Endometrial microvascular endothelial cells (primary cell): ENCODE measurements around the gene ZNF91. TPM values are rescaled to one million over a fixed set of nuclear protein-coding genes. Genes with fewer than 3 reads are reported as not detected.
"Not testable (repeated sequence)": the region's sequence is repeated elsewhere in the genome, so short reads cannot be mapped to it uniquely, and the experiment has no call there.

Source experiments
- in situ Hi-C: cut with HindIII; loops from 2 replicates; pipeline ENCODE4 v1.10.0; 2017; ENCODE audit warnings: low sequenced_read_pairs, low pct_unique_long_range_greater_than_20kb; ENCODE audit errors: inconsistent ontology term
- total RNA-seq: library from RNA; depleted of rRNA; stranded (reverse); fragments of >200 nt; gene quantifications from one replicate; pipeline ENCODE4 v1.2.3, GENCODE V29; 2015; ENCODE audit errors: inconsistent ontology term

Gene ZNF91
- total RNA-seq, 1 donor from 2014 or later: 8.9 TPM

DNA sequence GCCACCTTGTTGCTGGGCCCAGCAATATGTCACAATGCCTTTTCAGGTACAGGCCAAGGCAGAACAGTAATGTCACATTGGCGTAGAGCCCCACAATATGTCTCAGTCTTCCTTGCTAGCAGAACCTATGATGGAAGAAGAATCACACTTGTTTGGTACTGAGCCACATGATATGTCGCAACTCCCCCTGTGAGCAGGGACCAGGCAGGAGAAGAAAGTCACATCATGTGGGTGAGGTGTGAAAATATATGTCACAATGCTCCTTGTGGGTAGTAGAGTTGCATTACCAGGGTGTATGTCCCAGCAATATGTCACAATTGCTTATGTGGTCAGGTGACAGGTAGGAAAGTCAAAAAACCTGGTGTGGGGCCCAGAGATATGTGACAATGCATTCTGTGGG is 7.1 kb upstream of the ZNF91 start:
- in situ Hi-C loops: no loop called here

DNA sequence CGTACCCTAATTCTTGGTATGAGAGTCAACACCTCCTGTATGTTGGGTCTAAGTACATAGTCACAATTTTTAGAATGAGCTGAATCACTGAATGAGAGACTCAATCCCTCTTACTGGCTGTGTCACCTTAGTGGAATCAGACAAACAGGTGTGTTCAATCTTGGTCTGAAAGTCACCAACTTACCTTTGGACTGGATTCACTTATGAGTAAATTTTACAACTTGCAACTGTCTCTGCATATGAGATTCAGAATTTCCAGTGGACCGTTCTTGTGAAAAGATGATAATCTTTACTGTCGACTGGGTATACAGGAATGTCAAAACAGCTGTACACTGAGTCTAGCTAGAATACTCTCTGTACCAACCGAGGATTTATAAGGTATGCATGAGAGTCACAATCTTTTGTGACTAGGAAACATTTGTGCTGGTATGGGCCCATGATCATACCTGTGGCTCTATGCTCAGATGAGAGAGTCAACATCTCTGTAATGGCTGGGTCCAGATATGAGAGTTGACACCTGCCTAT is 5.9 kb upstream of the ZNF91 start:
- in situ Hi-C loops: no loop called here

GRCh38 chr19:23399443-23399842 is 4.2 kb upstream of the ZNF91 start:
- in situ Hi-C loops: no loop called here

DNA sequence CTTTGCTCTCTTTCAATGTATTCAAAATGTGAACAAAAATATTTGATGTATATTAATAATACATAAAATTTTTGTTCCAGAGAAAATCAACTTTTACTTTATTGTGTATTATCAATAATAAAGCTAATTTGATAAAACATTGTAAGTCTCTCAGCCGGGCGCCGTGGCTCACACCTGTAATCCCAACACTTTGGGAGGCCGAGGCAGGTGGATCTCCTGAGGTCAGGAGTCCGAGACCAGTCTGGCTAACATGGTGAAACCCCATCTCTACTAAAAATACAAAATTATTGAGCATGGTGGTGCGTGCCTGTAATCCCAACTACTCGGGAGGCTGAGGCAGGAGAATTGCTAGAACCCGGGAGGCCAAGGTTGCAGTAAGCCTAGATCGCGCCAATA is 449 bp upstream of the ZNF91 start:
- in situ Hi-C loops: not testable (repeated sequence)

DNA sequence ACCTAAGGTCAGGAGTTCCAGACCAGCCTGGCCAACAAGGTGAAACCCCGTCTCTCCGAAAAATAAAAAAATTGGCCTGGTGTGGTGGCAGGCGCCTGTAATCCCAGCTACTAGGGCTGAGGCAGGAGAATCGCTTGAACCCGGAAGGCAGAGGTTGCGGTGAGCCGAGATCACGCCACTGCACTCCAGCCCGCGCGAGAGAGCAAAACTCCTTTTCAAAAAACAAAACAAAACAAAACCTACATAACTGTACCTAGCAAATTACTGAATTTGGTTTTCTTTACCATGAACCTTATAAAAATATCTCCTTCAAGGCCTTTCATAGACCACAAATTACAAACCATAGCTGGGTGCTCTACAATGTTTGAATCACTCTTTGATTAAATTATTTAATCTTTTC is 760 bp downstream of the ZNF91 start:
- in situ Hi-C loops: no loop called here

DNA sequence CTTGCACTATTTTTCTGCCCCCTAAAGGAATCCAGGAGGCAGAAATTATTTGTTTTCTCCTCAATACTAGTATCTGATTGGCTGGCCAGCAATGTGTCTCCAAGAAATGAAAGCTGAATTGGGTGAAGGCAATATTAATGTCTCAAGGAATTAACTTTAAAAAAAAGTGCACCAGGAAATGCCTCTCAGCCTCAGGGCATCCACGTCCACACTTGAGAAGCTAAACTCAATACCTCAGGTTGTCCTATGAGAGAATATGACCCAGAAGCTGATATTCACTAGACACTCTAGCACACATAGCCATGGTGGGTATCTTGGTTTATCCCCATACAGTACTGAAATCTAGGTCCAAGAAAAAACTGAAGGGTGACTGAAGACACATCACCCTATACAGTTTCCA is 2.1 kb downstream of the ZNF91 start:
- in situ Hi-C loops: no loop called here

GRCh38 chr19:23391236-23391635 is 4.0 kb downstream of the ZNF91 start:
- in situ Hi-C loops: no loop called here

DNA sequence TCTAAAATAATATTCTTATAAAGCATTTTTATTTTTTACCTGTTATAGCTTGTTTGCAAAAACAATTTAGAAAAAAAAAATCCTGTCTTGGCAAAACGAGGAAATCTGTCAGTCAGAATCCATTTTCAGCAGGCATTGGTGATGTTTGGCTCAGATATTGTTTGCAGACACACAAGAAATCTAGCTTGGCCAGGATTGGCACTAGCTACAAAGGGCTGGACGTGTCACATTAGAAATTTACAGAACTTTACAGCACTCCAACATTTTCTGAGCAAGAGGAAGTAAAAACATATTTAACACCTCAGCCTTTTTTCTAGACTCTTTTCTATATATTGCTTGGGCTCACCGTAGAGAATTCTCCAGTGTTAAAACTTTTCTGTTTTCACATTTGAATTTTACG is 9.9 kb downstream of the ZNF91 start:
- in situ Hi-C loops: no loop called here

- in situ Hi-C loops: no loop called here
These were observed 10.4 kb downstream of the ZNF91 start for GRCh38 chr19:23384858-23385257.

GRCh38 chr19:23384166-23384565 is 11.1 kb downstream of the ZNF91 start:
- in situ Hi-C loops: no loop called here

- in situ Hi-C loops: no loop called here
These were observed 12.3 kb downstream of the ZNF91 start for GRCh38 chr19:23382955-23383354.

GRCh38 chr19:23381114-23381513 is 14.2 kb downstream of the ZNF91 start:
- in situ Hi-C loops: no loop called here

DNA sequence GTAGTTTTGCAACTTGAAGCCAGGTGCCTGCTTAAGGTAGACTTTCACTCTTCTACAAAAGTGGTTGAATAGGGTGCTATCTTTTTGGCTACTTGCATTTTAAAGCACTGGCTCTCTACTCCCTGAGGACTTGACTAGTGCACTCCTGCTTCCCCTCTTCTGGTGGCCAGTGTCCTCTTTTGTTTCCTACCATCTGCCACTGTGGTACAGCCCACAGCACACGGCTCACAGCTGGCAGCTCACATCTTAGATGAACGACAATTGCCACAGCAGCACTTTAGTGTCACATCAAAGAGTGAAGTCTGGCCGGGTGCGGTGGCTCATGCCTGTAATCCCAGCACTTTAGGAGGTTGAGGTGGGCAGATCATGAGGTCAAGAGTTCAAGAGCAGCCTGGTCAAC is 15.6 kb downstream of the ZNF91 start:
- in situ Hi-C loops: not testable (repeated sequence)

DNA sequence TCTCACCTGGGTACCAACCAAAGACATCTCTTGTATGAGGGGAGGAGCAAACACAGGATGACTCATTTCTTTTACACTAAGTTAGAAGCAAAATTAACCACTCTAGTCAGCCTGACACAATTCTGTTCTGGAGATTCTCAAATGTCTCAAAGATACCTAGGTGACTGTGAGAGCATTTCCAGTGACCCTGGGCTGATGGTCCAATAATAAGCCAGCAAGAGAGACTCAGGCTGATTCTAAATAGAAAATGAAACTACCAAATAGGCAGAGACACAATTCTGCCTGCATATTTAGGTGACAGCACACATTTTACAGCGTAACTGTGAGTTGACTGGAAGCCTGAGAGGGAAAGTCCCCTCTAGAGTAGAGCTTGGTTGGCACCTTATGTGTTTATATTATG is 16.3 kb downstream of the ZNF91 start:
- in situ Hi-C loops: no loop called here

- in situ Hi-C loops: no loop called here
These were observed 18.0 kb downstream of the ZNF91 start for GRCh38 chr19:23377276-23377675.

- in situ Hi-C loops: no loop called here
These were observed 28.8 kb downstream of the ZNF91 start for GRCh38 chr19:23366437-23366836.

- in situ Hi-C loops: not testable (repeated sequence)
These were observed 29.2 kb downstream of the ZNF91 start for GRCh38 chr19:23366031-23366430.

GRCh38 chr19:23365222-23365621 is 30.0 kb downstream of the ZNF91 start:
- in situ Hi-C loops: no loop called here

- in situ Hi-C loops: not testable (repeated sequence)
These were observed 33.4 kb downstream of the ZNF91 start for GRCh38 chr19:23361843-23362242.

- in situ Hi-C loops: no loop called here
These were observed 43.5 kb downstream of the ZNF91 start for GRCh38 chr19:23351806-23352205.

DNA sequence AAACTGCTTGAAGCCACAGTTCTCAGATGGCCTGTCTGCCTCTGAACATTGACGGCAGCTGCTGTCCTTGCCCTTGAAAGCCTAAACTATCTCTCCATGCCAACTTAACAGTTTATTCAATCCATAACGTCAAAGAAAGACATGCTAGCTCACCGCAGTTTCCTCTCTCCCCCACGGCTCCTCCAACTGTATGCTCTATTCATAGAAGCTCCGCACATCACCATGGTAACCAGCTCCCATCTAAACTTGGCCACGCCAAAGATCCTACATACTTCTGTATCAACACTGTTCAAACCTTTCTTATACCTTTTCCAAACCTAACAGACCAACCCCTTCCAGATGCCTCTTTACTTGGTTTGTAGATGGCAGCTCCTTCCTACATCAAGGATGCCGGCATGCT is 48.6 kb downstream of the ZNF91 start:
- in situ Hi-C loops: no loop called here

- in situ Hi-C loops: no loop called here
These were observed 49.4 kb downstream of the ZNF91 start for GRCh38 chr19:23345838-23346237.
